ENCODE measurements around the gene TEX29.

Gene TEX29

GRCh38 chr13:111322916-111323331 is 2.5 kb downstream of the TEX29 start:
- no peak for DNase-seq (ENCODE audit: low read depth)

- DNase-seq (ENCODE audit: low read depth): no peak
Measured at GRCh38 chr13:111323549-111323948, 3.1 kb downstream of the TEX29 start.

- no peak for DNase-seq (ENCODE audit: low read depth)
Measured at GRCh38 chr13:111323950-111324651, 3.7 kb downstream of the TEX29 start.

- DNase-seq (ENCODE audit: low read depth): no peak
Measured at GRCh38 chr13:111324736-111325135, 4.3 kb downstream of the TEX29 start.

GRCh38 chr13:111325146-111325890 is 4.9 kb downstream of the TEX29 start:
- DNase-seq (ENCODE audit: low read depth): no peak

- no peak for DNase-seq (ENCODE audit: low read depth)
Measured at GRCh38 chr13:111325941-111326620, 5.6 kb downstream of the TEX29 start.

GRCh38 chr13:111326621-111326965 is 6.2 kb downstream of the TEX29 start:
- DNase-seq (ENCODE audit: low read depth): no peak

GRCh38 chr13:111326981-111327642 is 6.7 kb downstream of the TEX29 start:
- no peak for DNase-seq (ENCODE audit: low read depth)

- no peak for DNase-seq (ENCODE audit: low read depth)
Measured at GRCh38 chr13:111327730-111328573, 7.5 kb downstream of the TEX29 start.

- no peak for DNase-seq (ENCODE audit: low read depth)
Measured at GRCh38 chr13:111328574-111329410, 8.3 kb downstream of the TEX29 start.

GRCh38 chr13:111329641-111330040 is 9.2 kb downstream of the TEX29 start:
- no peak for DNase-seq (ENCODE audit: low read depth)

GRCh38 chr13:111330066-111330610 is 9.7 kb downstream of the TEX29 start:
- DNase-seq (ENCODE audit: low read depth): no peak

GRCh38 chr13:111335298-111335697 is 14.9 kb downstream of the TEX29 start:
- DNase-seq (ENCODE audit: low read depth): no peak

GRCh38 chr13:111336666-111337065 is 16.2 kb downstream of the TEX29 start:
- DNase-seq (ENCODE audit: low read depth): peak; percentile 3

GRCh38 chr13:111337206-111337605 is 16.8 kb downstream of the TEX29 start:
- peak; percentile 85 for DNase-seq (ENCODE audit: low read depth)

GRCh38 chr13:111337741-111338140 is 17.3 kb downstream of the TEX29 start:
- no peak for DNase-seq (ENCODE audit: low read depth)

GRCh38 chr13:111338841-111339240 is 18.4 kb downstream of the TEX29 start:
- no peak for DNase-seq (ENCODE audit: low read depth)

GRCh38 chr13:111339366-111340143 is 19.1 kb downstream of the TEX29 start:
- DNase-seq (ENCODE audit: low read depth): no peak

GRCh38 chr13:111341886-111342285 is 21.4 kb downstream of the TEX29 start:
- DNase-seq (ENCODE audit: low read depth): no peak

- no peak for DNase-seq (ENCODE audit: low read depth)
Measured at GRCh38 chr13:111342721-111343120, 22.3 kb downstream of the TEX29 start.
